DMS79 treated with DMSO at 0.1 percent for 48 hours (cell line): ENCODE data around the gene GLE1.

ENCODE experiments used
- DNase-seq: peaks from one replicate; lab custom pipeline; 2025; lab: John Stamatoyannopoulos, UW

The GLE1 gene, protein sequence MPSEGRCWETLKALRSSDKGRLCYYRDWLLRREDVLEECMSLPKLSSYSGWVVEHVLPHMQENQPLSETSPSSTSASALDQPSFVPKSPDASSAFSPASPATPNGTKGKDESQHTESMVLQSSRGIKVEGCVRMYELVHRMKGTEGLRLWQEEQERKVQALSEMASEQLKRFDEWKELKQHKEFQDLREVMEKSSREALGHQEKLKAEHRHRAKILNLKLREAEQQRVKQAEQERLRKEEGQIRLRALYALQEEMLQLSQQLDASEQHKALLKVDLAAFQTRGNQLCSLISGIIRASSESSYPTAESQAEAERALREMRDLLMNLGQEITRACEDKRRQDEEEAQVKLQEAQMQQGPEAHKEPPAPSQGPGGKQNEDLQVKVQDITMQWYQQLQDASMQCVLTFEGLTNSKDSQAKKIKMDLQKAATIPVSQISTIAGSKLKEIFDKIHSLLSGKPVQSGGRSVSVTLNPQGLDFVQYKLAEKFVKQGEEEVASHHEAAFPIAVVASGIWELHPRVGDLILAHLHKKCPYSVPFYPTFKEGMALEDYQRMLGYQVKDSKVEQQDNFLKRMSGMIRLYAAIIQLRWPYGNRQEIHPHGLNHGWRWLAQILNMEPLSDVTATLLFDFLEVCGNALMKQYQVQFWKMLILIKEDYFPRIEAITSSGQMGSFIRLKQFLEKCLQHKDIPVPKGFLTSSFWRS

DNA sequence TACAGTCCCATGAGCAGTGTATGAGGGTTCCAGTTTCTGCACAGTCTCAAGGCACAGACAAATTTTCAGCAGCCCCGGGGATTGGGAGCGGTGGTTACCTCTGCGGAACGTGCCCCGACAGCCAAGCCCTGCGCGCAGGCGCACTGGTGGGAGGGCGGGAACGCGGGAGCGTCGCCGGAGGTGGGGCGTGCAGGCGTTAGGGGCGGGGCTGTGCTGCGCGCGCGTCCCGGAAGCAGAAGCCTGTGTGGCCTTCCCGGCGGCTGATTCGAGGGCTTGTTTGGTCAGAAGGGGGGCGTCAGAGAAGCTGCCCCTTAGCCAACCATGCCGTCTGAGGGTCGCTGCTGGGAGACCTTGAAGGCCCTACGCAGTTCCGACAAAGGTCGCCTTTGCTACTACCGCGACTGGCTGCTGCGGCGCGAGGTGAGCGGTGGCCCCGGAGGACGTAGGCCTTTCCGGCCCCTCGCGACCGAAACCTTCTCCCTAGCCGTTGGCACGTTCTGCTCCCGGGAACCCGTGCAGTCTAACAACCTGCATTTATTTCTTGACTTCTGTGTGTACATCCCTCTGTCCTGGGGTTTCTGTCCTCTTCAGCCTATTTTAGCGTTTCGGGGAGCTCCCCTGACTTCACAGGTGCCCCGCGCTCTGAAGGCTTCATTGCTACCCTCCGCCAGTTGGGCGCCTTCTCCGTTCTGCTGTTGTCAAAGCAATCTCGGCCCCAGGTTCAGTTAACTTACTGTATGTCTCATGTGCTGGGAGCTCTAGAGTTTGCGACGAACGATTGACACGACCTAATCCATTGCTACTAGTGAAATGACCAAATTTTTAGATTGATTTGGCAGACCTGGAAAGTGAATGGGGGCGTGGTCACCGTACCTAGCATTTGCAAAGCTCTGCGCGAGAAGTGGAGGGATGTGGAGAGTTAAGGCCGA is at the start of gene GLE1:
GLE1 (plus strand) TSS at position 235 of the 929 bp plus-strand sequence; CDS start at position 322, 87 bp downstream.
- peak; percentile 88 for DNase-seq

DNA sequence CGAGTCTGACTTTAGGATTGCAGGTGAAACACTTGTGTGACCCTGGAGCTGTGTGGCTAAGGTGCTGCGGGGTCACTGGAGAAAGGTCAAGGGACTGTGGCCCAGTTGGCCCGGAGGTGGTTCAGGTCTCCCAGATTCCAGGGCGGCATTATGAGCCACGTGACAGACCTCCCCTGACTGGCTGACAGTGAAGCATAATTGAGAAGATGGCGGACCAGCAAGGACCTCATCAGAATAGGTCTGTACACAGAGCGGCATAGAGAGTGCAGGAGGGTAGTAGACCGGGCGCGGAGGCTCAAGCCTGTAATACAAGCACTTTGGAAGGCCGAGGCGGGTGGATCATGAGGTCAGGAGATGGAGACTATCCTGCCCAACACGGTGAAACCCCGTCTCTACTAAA is 49.5 kb upstream of the GLE1 start:
- DNase-seq = no peak

DNA sequence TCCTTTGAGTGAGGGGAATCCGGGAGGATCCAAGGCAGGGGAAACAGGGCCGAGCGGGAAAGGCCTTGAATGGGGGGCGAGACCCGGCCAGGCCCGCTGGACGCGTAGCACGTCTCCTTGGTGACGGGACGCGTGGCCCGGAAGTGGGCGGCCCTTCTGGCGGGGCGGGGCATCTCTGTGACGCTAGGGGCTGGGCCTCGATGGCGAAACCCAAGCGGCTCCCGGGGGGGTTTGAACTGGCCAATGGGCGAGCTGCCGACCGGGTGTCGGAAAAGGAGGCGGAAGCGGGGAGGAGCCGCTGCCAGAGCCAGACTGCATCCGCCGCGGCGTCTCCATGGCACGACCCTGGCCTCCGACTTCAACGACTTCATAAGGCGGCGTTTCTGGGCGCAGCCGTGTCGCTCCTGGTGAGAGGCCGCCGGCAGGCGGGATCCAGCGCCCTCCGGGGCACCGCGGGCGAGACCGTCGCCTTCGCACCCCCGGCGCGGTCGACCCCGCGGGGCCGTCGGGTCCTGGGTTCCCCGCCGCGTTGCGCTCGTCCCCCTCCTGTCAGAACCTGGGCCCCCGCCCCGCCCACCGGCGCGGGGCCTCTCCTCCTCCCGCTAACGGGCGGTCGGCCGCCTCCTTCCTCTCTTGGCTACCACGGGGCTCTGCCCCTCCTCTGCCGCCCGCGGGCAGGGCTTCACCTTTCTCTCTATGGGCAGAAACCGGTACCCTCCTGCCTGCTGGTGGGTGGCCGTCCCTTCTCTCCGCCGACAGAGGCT is 48.5 kb upstream of the GLE1 start, which contains the start of gene ODF2:
ODF2 (plus strand) TSS at position 158 of the 764 bp plus-strand sequence; CDS start at position 244, 86 bp downstream.
- DNase-seq = peak; percentile 93

DNA sequence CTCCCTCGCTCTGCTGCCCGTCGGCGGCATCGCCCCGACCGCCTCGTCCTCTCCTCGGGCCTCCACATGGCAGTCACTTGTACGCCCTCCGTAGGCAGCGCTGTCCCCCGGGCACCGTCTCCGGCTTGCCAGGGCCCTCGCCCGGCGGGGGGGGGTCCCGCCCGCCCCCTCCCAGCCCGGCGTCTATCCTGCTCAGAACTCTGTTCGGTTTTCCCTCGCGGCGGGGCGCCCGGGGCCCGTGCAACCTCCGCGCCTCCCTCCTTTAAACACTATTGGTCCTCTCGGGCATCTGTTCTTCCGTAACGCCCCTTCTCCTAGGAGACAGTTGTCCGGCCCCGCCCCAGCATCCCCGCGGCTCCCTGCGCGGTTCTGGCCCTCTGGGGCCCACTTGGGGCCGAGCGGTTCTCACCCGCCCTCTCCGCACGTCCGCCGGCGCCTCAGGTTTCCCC is 47.9 kb upstream of the GLE1 start:
- DNase-seq = peak; percentile 70

DNA sequence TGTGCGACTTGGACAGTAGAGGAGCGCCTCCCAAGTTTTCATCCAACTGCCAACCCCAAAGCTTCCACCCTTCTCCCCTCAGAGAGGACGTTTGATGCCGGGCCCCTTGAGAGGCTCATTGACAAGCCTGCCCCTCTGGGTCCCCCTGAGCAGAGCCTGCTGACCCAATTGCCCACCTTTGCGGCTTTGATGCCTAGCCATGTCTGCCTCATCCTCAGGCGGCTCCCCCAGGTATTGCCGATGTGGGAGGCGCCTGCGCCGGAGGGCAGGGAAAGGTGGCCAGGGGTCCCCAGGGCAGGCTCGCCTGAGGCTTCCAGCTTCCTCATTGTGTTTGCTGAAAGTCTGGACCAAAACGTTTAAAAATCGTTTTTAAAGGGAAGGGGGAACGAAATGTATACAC is 47.3 kb upstream of the GLE1 start:
- DNase-seq = no peak

DNA sequence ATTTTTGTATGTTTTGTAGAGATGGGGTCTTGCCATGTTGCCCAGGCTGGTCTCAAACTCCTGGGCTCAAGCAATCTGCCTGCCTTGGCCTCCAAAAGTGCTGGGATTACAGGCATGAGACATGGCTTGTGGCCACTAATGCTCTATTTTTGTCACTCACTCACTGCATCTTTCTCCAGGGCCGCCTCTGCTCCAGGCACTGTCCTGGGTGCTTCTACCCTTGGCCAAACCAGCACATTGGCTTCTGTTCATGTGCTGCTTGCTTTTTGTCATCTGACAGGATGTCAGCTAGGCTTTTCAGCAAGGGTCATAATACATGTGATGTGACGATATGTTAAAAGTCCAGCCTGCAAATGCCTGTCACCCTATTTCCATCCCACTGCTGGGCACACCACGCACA is 45.5 kb upstream of the GLE1 start:
- DNase-seq = no peak

DNA sequence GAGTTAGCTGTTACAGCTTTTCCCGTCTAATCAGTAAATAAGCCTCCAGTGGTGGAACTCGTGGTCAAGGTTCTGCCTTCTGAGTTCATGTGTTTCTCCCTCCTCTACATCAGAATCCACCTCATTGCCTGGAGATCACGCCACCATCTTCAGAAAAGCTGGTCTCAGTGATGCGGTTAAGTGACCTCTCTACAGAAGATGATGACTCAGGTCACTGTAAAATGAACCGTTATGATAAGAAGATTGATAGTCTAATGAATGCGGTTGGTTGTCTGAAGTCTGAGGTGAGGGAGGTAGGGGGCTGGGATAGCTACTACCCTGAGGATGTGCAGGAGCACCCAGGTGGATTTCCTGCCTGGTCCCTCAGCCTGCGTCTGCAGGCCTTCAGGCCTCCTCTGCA is 35.4 kb upstream of the GLE1 start:
- DNase-seq = no peak

DNA sequence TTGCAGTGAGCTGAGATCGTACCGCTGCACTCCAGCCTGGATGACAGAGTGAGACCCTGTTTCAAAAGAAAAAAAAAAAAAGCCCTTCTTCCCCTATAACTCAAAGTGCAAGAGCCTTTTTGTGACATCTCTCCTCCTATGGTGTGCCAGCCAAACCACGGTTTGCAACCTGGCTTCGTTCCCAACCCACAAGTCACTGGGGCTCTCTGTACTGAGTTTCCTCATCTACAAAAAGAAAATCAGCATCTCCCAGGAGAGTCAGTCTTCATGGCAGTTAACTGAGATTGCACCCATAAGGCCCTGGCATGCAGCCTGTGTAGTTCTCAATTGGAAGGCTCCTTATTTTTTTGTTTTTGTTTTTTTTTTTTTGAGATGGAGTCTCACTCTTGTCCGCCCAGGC is 34.0 kb upstream of the GLE1 start:
- DNase-seq = peak; percentile 28

DNA sequence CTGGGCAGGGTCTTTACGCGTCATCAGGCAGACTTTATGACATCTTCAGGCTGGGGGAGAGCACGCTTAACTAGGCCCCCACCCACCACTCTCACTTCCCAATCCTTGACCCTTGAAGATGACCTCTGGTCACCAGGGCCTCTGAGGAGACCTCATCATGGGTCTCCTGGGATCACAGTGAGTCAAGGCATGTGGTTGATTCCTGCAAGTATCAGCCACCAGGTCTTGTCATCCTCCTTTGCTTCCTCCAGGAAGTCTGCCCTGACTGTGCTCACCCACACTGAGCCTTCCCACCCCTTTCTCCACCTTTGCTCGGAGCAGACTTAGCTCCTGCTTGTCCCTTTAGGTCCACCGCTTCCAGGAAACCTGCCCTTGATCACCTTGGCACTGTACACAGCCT is 31.4 kb upstream of the GLE1 start:
- no peak for DNase-seq

DNA sequence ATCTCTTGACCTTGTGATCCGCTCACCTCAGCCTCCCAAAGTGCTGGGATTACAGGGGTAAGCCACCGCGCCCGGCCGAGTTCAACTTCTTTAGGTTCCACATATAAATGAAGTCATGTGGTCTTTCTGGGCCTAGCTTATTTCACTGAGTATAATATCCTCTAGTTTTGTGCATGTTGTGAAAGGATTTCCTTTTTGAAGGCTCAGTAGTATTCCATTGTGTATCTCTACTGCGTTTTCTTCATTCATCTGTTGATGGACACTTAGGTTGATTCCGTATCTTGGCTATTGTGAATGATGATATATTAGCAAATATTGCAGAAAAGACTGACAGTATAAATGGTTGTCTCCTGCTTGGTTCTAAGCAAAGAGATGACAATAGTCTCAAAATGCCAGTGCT is 28.7 kb upstream of the GLE1 start:
- no peak for DNase-seq

DNA sequence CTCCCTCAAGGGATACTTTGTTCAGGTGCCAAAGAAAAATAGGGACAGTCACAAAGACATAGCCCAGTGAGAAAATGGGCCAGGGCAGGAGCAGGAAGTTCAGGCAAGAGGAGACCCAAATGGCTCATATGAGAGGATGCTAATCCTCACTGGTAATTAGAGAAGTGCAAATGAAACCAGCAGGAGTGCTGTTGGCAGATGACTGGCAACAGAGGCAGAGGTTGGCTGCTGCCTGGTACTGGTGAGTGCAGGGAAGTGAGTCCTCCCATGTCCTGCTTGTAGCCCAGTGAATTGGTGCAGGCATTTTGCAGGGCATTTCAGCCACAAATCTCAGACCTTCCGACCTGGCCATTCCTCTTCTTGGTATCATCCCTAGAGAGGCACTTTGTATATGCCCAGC is 25.3 kb upstream of the GLE1 start:
- no peak for DNase-seq

DNA sequence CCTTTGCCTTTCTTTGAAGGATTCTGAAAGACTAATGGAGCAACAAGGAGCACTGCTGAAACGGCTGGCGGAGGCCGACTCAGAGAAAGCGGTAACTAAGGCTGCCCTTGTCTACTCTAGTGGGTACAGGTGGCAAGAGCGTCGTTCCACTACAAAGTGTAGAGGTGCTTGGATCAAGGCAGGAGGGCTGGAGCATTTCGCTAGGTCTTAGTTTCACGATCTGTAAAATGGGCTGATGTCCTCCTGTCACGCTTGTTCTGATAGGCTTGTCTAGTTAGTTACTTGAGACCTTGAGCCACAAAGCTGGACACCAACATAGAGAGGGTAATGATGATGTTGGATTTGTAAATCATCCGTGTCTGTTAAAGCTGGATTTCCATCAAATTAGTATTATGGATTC is 23.0 kb upstream of the GLE1 start:
- DNase-seq = no peak

DNA sequence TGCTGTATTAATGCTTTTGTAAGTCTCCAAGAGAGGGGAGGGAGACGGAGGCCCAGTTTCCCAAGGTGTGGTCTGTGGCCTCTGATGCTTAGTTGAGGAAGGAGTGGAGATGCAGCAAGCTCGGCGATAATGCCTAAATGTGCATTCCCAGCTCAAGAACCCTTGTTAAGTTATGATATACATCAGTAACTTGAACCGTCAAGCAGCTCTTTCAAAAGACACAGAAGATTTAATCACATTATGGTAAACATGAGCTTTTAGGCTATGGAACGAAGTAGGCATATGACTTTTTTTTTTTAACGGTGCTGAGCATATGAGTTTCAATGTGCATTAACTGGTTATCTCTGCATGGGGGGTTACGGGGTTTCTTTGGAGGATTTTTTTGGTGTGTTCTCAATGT is 22.3 kb upstream of the GLE1 start:
- DNase-seq = no peak

DNA sequence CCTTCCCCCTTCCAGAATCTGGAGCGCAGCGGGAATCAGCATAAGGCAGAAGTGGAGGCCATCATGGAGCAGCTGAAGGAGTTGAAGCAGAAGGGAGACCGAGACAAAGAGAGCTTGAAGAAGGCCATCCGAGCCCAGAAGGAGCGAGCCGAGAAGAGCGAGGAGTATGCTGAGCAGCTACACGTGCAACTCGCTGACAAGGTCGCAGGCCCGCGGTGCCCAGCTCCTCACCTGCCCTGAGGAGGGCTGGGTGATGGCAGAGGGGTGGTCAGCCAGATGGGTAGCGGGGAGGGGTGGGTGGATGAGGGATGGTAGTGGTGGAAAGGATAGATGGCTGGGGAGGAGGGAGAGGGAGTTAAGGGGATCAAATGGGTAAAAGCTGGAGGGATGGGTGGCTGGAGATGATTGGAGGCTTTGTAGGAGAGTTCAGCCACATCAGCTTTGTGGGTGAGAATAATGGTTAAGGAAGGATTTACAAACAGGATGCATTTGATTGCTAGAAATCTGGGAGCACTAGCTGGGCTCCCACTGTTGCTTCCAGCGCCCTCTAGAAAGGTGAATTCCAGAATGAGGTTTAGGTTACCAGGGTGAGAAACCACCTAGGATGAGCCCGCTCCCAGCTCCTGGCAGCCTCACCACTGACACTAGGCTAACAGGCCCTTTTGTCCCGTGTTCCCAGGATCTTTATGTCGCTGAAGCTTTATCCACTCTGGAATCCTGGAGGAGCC is 19.7 kb upstream of the GLE1 start:
- DNase-seq = no peak

DNA sequence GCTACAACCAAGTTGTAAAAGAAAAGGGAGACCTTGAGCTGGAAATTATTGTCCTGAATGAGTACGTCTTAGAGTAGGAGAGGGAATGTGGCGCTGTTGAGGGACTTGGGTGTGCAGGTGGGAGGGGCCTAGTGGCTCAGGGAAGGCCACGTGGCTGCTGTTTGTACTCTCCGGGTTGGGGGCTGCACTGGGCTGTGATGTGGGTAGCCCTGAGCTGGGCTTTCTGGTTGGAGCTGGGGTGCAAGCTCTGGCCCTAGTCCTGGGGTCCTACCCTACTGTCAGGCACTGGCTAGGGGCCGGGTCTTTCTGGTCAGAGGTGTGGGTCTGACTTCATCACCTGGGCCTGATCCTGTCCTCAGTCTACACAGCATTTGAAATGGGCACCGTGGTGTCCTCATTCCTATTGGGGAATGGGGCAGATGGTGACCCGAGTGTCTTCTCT is 19.1 kb upstream of the GLE1 start:
- no peak for DNase-seq

DNA sequence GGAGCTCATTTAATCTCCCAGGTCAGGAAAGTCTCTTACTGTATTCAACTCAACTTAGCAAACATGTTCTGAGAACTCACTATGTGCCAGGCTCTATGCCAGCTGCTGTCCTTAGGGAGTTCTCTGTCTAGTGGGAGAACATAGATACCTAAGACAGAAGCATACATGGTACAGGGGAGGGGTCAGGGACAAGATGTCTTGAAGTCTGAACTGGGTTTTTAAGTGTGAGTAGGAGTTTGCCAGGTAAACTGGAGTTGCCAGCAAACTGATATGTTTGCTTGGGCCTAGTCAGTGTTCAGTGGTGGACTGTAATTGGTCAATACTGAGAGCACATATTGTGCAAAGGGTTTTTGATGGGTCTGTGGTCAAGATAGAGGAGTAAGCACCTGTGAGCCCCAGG is 18.3 kb upstream of the GLE1 start:
- DNase-seq = no peak

DNA sequence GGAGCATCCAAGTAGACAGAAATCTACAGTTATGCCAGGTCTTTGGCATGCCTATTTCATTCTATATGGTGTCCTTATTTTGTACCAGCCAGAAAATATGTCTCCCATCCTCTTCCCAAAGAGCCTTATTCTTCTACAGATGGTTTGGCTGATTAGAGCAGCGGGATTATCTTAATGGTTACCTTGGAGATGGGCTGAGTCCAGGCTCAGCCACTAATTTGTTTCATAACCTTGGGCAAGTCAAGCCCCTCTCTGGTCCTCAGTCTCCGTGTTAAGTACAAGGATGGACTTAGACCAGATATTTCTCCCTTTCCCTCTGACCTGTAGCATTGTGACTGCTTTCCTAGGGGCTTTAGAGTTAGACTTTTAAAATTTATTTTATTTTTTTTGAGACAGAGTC is 11.1 kb upstream of the GLE1 start:
- no peak for DNase-seq

DNA sequence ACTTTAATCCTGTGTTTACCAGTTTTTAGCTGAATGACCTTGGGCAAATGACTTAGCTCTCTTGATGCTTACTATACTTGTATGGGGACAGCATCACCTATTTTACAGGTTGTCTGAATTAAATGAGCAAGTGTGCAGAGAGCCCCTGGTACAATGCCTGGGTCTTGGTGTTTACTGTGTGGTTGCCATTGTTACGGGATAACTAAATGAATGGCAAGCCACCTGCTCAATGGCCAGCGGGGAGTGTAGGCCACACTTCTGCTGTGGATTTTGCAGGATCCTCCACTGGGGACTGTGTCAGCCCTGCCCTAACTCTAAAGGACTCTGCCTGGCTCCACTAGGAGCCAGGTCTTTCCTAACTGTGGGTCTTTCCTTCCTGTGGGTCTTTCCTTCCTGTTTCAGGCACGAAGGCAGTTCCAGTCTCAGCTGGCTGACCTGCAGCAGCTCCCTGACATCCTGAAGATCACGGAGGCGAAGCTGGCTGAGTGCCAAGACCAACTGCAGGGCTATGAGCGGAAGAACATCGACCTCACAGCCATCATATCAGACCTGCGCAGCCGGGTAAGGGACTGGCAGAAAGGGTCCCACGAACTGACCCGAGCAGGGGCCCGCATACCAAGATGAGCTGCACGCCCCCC is 10.3 kb upstream of the GLE1 start:
- peak; percentile 47 for DNase-seq

DNA sequence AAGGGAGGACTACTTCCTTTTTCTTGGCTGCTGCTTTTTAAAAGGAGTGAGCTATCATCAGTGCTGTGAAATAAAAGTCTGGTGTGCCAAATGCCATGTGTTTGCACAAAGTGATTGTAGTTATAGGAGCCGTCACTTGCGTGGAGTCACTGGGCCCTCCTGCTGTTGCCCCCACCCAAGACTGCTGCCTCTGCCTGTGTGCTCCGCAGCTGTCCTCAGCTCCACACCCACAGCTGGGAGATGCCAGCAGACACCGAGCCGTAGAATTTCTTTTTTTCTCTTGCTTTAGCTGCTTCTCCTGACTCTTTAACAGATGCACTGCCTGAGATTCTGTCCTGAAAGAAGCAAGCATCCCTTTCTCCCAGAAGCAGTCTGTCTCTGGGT is 9.8 kb upstream of the GLE1 start:
- no peak for DNase-seq

DNA sequence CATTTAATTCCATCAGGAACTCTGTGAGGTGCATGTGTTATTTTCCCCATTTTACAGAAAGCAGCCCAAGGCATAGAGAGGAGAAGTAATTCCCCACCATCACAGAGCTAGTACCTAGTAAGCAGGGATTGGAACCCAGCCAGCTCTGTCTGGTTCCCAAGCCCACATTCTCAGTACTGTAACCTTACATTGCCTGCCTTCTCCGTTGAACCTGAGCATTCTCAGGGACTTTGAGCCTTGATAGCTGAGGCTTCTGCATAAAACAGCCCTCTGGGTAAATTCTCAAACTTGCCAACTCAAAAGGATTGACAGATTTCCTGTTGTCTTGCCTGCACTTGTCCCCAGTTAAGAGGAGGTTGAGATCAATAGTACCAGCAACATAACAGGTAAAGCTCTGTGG is 9.2 kb upstream of the GLE1 start:
- no peak for DNase-seq
